GM12865 (cell line): Measurements from ENCODE around the gene STRADA.

ENCODE experiments used
- DNase-seq: peaks from one replicate; pipeline ENCODE4 v3.0.0; 2010; ENCODE audit warnings: low read depth
- H3K4me3 ChIP-seq: 2 replicates; pipeline ENCODE4 v1.5.1; 2011; ENCODE audit warnings: mild to moderate bottlenecking, low read depth, low read length, control low read depth
- CTCF ChIP-seq: IDR thresholded peaks from 2 replicates; pipeline ENCODE4 v1.5.1; 2011; ENCODE audit warnings: low read length, control low read depth, low read depth, inconsistent platforms; ENCODE audit not compliant: insufficient read depth; ENCODE audit errors: missing control alignments

Gene STRADA

GRCh38 chr17:63707151-63707550 lies 34.4 kb downstream of the STRADA start:
- no peak overlapping the region for H3K4me3 ChIP-seq
- no peak for DNase-seq
- TF ChIP-seq CTCF, result no peak

- DNase-seq, result no peak
- no peak overlapping the region for H3K4me3 ChIP-seq
- TF ChIP-seq CTCF, result no peak
These were observed 35.1 kb downstream of the STRADA start for GRCh38 chr17:63706336-63707082.

- TF ChIP-seq CTCF, result no peak
- no peak for DNase-seq
- no peak overlapping the region for H3K4me3 ChIP-seq
These were observed 35.9 kb downstream of the STRADA start for GRCh38 chr17:63705657-63706056.

- H3K4me3 ChIP-seq, result no peak overlapping the region
- DNase-seq, result no peak
- TF ChIP-seq CTCF, result no peak
These were observed 36.8 kb downstream of the STRADA start for GRCh38 chr17:63704836-63705235.

GRCh38 chr17:63704259-63704576 lies 37.4 kb downstream of the STRADA start:
- no peak for DNase-seq
- no peak for TF ChIP-seq CTCF
- H3K4me3 ChIP-seq, result no peak overlapping the region

- no peak for DNase-seq
- H3K4me3 ChIP-seq, result no peak overlapping the region
- TF ChIP-seq CTCF, result no peak
These were observed 37.9 kb downstream of the STRADA start for GRCh38 chr17:63703556-63704258.
